Activated naive CD8-positive, alpha-beta T cell treated with anti-CD3 and anti-CD28 coated beads, Interleukin-2, amount 50 U/mL, for 16 hours (primary cell): ENCODE results near the gene KLHL35.
"Not testable (repeated sequence)": the region's sequence is repeated elsewhere in the genome, so short reads cannot be mapped to it uniquely, and the experiment has no call there.

Experiments
- DNase-seq: peaks from one replicate; pipeline ENCODE4 v3.0.0-alpha.2; 2020; ENCODE audit warnings: low read depth, low spot score

The KLHL35 gene

GRCh38 chr11:75388386-75389275, 44.4 kb downstream of the KLHL35 start:
- peak; percentile 32 for DNase-seq

GRCh38 chr11:75387736-75388294, 45.2 kb downstream of the KLHL35 start:
- no peak for DNase-seq

- DNase-seq = no peak
Measured at GRCh38 chr11:75386942-75387630, 45.9 kb downstream of the KLHL35 start.

GRCh38 chr11:75384438-75385080, 48.4 kb downstream of the KLHL35 start:
- peak; percentile 37 for DNase-seq

GRCh38 chr11:75383246-75383645, 49.8 kb downstream of the KLHL35 start:
- DNase-seq = no peak

GRCh38 chr11:75380716-75381420, 52.1 kb downstream of the KLHL35 start:
- DNase-seq = no peak

GRCh38 chr11:75380245-75380644, 52.8 kb downstream of the KLHL35 start:
- no peak for DNase-seq

- DNase-seq = not testable (repeated sequence)
Measured at GRCh38 chr11:75378776-75379175, 54.2 kb downstream of the KLHL35 start.

GRCh38 chr11:75376175-75376574, 56.8 kb downstream of the KLHL35 start:
- no peak for DNase-seq

- no peak for DNase-seq
Measured at GRCh38 chr11:75375626-75376025, 57.4 kb downstream of the KLHL35 start.

- DNase-seq = no peak
Measured at GRCh38 chr11:75374646-75375045, 58.4 kb downstream of the KLHL35 start.

GRCh38 chr11:75373201-75373600, 59.8 kb downstream of the KLHL35 start:
- no peak for DNase-seq
